Stimulated activated CD4-positive, alpha-beta T cell treated with anti-CD3 and anti-CD28 coated beads, Interleukin-4, amount 100 ng/mL, for 4 hours (primary cell): ENCODE results near the gene HCST.
"Not testable (repeated sequence)": the region's sequence is repeated elsewhere in the genome, so short reads cannot be mapped to it uniquely, and the experiment has no call there.

Experiments
- DNase-seq, 2 experiments: peaks; one replicate each; pipeline ENCODE4 v3.0.0-alpha.2; 2020

HCST gene, protein sequence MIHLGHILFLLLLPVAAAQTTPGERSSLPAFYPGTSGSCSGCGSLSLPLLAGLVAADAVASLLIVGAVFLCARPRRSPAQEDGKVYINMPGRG

DNA sequence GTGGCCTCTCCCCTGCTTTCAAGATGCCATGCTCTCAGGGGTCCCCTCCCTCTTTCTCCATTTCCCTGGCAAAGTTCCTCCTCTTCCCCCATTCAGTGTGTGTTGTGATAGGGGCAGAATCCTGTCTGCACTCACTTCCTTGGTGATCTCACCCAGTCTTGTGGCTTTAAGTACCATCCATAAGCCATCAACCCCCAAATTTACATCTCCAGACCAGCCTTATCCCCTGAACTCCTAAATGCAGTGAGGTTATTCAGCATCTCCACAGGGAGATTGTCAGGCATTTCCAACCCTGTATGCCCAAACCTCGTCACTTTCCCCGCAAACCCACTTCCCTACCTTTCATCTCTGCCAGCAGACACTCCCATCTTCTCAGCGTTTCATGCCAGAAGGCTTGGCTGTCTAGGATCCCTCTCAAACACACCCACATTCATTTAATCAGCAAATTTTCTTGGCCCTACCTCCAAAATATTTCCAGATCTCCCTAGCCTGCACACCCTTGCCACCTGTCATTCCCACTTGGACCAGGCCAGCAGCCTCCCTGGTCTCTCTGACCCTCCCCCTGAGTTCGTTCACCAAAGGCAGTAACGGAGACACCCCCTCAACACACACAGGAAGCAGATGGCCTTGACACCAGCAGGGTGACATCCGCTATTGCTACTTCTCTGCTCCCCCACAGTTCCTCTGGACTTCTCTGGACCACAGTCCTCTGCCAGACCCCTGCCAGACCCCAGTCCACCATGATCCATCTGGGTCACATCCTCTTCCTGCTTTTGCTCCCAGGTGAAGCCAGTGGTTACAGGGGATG is at the start of gene HCST:
Gene HCST (plus strand): TSS at position 676 of the 808 bp plus-strand sequence. CDS start 65 bp downstream, at position 741.
- DNase-seq = peak in 1 of 2 experiments; percentile 32

- peak in 1 of 2 experiments; percentile 25 for DNase-seq
Observed at GRCh38 chr19:35853038-35853756, 49.1 kb upstream of the HCST start.

DNA sequence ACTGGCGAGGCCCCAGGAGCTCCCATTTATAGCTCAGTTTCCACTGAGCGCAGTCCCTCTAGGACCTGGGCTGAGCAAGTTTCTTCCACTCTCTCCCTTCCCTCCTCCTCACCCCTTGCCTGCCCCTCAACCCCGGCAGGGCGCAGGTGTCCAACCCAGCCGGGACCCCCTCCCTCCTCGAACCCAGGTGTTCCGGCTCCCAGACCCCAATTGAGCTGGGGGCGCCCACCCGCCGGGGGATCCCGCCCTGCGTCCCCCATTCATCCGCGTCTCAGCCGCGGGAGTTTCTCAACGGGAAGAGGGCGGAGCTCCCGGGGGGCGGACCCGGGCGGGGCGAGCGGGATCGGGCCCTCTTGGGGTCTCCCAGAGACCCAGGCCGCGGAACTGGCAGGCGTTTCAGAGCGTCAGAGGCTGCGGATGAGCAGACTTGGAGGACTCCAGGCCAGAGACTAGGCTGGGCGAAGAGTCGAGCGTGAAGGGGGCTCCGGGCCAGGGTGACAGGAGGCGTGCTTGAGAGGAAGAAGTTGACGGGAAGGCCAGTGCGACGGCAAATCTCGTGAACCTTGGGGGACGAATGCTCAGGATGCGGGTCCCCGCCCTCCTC is 45.7 kb upstream of the HCST start, which contains the start of gene KIRREL2:
Gene KIRREL2 (plus strand): TSS at position 366 of the 604 bp plus-strand sequence. CDS start 209 bp downstream, at position 575.
- peak; percentile 10 to 39 for DNase-seq

- DNase-seq = no peak
Observed at GRCh38 chr19:35858311-35858710, 44.0 kb upstream of the HCST start.

DNA sequence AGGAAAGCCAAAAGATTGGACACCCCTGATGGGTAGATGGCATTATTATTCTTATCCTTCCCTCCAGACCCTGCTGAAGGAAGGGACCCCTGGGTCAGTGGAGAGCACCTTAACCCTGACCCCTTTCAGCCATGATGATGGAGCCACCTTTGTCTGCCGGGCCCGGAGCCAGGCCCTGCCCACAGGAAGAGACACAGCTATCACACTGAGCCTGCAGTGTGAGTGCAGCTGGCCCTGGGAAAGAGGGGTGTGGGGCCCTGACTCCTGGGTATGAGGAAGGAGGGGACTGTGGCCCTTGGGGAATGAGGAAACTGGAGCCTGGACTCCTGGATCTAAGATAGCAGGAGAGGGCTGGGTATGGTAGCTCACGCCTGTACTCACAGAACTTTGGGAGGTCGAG is 42.9 kb upstream of the HCST start:
- DNase-seq = no peak

- DNase-seq = no peak
Observed at GRCh38 chr19:35860436-35860817, 41.9 kb upstream of the HCST start.

DNA sequence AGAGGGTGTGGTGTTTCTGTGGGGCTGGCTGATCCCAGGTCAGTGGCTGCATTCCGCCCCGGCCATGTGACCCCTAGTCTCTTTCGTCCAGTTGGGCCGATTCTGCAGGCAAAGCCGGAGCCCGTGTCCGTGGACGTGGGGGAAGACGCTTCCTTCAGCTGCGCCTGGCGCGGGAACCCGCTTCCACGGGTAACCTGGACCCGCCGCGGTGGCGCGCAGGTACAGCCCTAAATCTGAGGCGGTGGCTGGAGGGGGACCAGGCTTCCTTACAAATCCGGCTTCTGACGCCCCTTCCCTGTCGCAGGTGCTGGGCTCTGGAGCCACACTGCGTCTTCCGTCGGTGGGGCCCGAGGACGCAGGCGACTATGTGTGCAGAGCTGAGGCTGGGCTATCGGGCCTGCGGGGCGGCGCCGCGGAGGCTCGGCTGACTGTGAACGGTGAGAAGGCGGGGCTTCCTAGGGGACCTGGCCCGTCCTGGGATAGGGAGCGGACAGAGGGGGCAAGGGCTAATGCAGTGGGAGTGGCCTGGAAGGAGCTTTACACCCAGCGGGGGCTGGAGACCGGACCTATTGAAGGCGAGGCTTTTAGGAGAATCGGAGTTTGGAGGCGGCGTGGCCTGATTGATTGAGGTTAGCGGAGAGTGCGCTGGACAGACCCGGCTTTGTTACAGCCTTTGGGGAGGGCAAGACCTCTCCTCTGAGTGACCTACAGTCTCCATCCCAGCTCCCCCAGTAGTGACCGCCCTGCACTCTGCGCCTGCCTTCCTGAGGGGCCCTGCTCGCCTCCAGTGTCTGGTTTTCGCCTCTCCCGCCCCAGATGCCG is 41.3 kb upstream of the HCST start:
- DNase-seq = no peak

- DNase-seq = no peak
Observed at GRCh38 chr19:35861640-35862160, 40.6 kb upstream of the HCST start.

GRCh38 chr19:35862528-35862927 is 39.8 kb upstream of the HCST start:
- no peak for DNase-seq

DNA sequence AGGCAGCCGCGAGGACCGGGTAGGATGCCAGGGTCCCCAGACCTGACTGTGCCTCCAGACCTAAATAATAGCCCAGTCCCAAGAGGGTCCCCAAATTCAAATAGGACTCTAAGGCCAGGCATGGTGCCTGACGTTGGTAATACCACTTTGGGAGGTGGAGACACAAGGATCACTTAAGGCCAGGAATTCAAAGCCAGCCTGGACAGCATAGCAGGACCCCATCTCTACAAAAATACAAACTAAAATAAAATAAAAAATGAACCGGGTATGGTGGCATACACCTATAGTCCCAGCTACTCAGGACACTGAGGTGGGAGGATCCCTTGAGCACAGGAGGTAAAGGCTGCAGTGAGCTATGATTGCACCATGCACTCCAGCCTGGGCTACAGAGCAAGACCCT is 39.3 kb upstream of the HCST start:
- DNase-seq = no peak

- peak; percentile 73 to 77 for DNase-seq
Observed at GRCh38 chr19:35868172-35868822, 34.0 kb upstream of the HCST start, which contains the start of gene APLP1. Gene APLP1 (plus strand): TSS chr19:35868574. CDS start chr19:35868637, 63 bp downstream.

DNA sequence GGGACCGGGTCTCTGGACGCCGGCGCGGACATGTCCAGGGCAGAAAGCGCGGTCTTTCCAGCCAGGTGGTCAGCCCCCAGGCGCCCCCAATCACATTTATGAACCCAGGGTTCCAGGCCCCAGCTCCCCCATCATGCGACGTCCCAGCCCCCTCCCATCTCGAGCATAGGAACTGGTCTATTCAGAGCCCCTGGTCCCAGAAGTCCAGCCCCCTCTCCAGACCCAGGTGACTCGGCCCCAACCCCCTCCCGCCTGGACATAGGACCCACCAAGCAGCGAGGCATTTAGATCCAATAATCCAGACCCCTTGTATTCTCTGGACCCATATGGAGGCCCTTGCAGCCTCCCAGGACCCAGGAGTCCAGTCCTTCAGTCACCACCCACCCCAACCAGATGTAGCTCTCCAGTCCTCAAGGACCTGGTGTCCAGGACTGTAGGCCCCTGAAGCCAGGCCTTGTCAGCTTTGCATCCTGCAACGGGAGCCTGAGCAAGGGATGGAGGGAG is 33.5 kb upstream of the HCST start:
- DNase-seq = no peak

GRCh38 chr19:35869327-35870123 is 32.8 kb upstream of the HCST start:
- peak; percentile 75 to 85 for DNase-seq

DNA sequence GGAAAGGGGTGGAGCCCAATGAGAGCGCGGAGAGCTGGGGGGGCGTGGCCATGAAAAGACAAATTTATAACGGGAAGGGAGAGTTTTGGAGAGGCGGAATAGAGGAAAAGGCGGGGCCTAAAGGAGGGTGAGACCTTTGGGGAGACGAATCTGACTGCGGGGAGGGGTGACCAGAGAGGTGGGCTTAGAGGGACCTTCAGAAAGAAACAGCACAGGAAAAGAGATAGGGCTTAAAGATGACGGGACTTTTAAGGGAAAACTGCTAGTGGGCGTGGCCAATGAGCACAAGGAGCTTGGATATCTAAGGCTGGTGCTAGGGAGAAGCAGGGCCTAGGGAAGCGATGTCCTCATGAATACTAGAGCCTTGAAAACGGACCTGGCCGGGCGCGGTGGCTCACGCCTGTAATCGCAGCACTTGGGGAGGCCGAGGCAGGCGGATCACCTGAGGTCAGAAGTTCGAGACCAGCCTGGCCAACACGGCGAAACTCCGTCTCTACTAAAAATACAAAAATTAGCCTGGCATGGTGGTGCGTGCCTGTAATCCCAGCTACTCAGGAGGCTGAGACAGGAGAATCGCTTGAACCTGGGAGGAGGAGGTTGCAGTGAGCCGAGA is 32.1 kb upstream of the HCST start:
- not testable (repeated sequence) for DNase-seq

GRCh38 chr19:35870798-35871197 is 31.5 kb upstream of the HCST start:
- no peak for DNase-seq

DNA sequence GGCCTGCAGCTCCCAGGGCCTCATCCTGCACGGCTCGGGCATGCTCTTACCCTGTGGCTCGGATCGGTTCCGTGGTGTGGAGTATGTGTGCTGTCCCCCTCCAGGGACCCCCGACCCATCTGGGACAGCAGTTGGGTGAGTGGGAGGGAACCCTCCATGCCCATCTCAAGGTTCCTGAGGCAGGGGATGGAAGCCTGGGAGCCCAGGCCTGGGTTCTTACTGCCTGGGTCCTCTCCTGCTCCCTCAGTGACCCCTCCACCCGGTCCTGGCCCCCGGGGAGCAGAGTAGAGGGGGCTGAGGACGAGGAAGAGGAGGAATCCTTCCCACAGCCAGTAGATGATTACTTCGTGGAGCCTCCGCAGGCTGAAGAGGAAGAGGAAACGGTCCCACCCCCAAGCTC is 30.7 kb upstream of the HCST start:
- no peak for DNase-seq

GRCh38 chr19:35872180-35872579 is 30.1 kb upstream of the HCST start:
- no peak for DNase-seq

GRCh38 chr19:35874392-35874930 is 27.9 kb upstream of the HCST start:
- no peak for DNase-seq

- DNase-seq = no peak
Observed at GRCh38 chr19:35879068-35879467, 23.3 kb upstream of the HCST start.
